ENCODE measurements around the gene MMP13. TPM values are rescaled to one million over a fixed set of nuclear protein-coding genes. Genes with fewer than 3 reads are reported as not detected.

The MMP13 gene
- total RNA-seq, 4 donors from 2014 or later: 2.7 TPM; not detected in 3

- intact Hi-C loops (cut with DNase I; ENCODE audit: low total_unique reads): no loop called here
- no peak overlapping the region for H3K4me3 ChIP-seq (ENCODE audit: low read depth, poor library complexity, severe bottlenecking)
- no peak for DNase-seq (ENCODE audit: low spot score in 2 of 2)
- WGBS, 2 donors: 85 to 89% methylated on average over 4 of the region's 4 CpGs
- TF ChIP-seq POLR2A (IDR thresholded peaks at IDR 0.05) (no peak), CTCF (IDR thresholded peaks at IDR 0.05) (no peak)
Observed at GRCh38 chr11:102928247-102928646, 27.3 kb downstream of the MMP13 start.

- peak in 1 of 2 donors; percentile 30 for DNase-seq (ENCODE audit: low spot score in 2 of 2)
- intact Hi-C loops (cut with DNase I; ENCODE audit: low total_unique reads): no loop called here
- H3K4me3 ChIP-seq (ENCODE audit: low read depth, poor library complexity, severe bottlenecking): no peak overlapping the region
- TF ChIP-seq POLR2A (IDR thresholded peaks at IDR 0.05) (no peak), CTCF (IDR thresholded peaks at IDR 0.05) (no peak)
Observed at GRCh38 chr11:102927624-102927990, 27.9 kb downstream of the MMP13 start.

- WGBS, 2 donors: 69 to 73% methylated on average over 6 of the region's 6 CpGs
- no peak overlapping the region for H3K4me3 ChIP-seq (ENCODE audit: low read depth, poor library complexity, severe bottlenecking)
- TF ChIP-seq POLR2A (IDR thresholded peaks at IDR 0.05) (no peak), CTCF (IDR thresholded peaks at IDR 0.05) (no peak)
- intact Hi-C loops (cut with DNase I; ENCODE audit: low total_unique reads): no loop called here
- DNase-seq (ENCODE audit: low spot score in 2 of 2): no peak
Observed at GRCh38 chr11:102926961-102927623, 28.4 kb downstream of the MMP13 start.

GRCh38 chr11:102926517-102926916 lies 29.0 kb downstream of the MMP13 start:
- intact Hi-C loops (cut with DNase I; ENCODE audit: low total_unique reads): no loop called here
- TF ChIP-seq CTCF (IDR thresholded peaks at IDR 0.05): no peak
- TF ChIP-seq POLR2A (IDR thresholded peaks at IDR 0.05): no peak
- no peak for DNase-seq (ENCODE audit: low spot score in 2 of 2)
- H3K4me3 ChIP-seq (ENCODE audit: low read depth, poor library complexity, severe bottlenecking): no peak overlapping the region

GRCh38 chr11:102925988-102926387 lies 29.5 kb downstream of the MMP13 start:
- TF ChIP-seq CTCF (IDR thresholded peaks at IDR 0.05): no peak
- TF ChIP-seq POLR2A (IDR thresholded peaks at IDR 0.05): no peak
- WGBS, 2 donors: 91 to 93% methylated on average over 3 of the region's 3 CpGs
- intact Hi-C loops (cut with DNase I; ENCODE audit: low total_unique reads): no loop called here
- no peak for DNase-seq (ENCODE audit: low spot score in 2 of 2)
- no peak overlapping the region for H3K4me3 ChIP-seq (ENCODE audit: low read depth, poor library complexity, severe bottlenecking)

- intact Hi-C loops (cut with DNase I; ENCODE audit: low total_unique reads): no loop called here
- no peak overlapping the region for H3K4me3 ChIP-seq (ENCODE audit: low read depth, poor library complexity, severe bottlenecking)
- WGBS, 2 donors: 39 to 44% methylated on average over 6 of the region's 6 CpGs
- TF ChIP-seq POLR2A (IDR thresholded peaks at IDR 0.05) (no peak), CTCF (IDR thresholded peaks at IDR 0.05) (no peak)
- DNase-seq (ENCODE audit: low spot score in 2 of 2): no peak
Observed at GRCh38 chr11:102924851-102925380, 30.6 kb downstream of the MMP13 start.
